Subcutaneous adipose tissue (tissue), 4 donors: ENCODE measurements around the gene TMCC3. TPM values are rescaled to one million over a fixed set of nuclear protein-coding genes. Genes with fewer than 3 reads are reported as not detected.

ENCODE experiments used
- CTCF ChIP-seq: fragments of 450-650 bp; IDR thresholded peaks from one replicate; pipeline ENCODE4 v1.5.1; 2016; ENCODE audit warnings: low read depth, mild to moderate bottlenecking, control low read depth, antibody characterized with exemption, moderate library complexity
- total RNA-seq, 4 donors: library from RNA; depleted of rRNA; stranded (reverse); fragments of >200 nt; gene quantifications; one replicate each; pipeline ENCODE4 v1.1.0, GENCODE V29; 2016

TMCC3 gene
- total RNA-seq, 4 donors from 2014 or later = 9.9 to 44.8 (median 17.2) TPM

GRCh38 chr12:94621662-94622359 is 28.5 kb downstream of the TMCC3 start:
- no peak for TF ChIP-seq CTCF

GRCh38 chr12:94620621-94621020 is 29.7 kb downstream of the TMCC3 start:
- TF ChIP-seq CTCF = no peak

GRCh38 chr12:94618995-94619695 is 31.2 kb downstream of the TMCC3 start:
- TF ChIP-seq CTCF = no peak

- TF ChIP-seq CTCF = no peak
Observed at GRCh38 chr12:94617101-94617500, 33.3 kb downstream of the TMCC3 start.

GRCh38 chr12:94616203-94616729 is 34.1 kb downstream of the TMCC3 start:
- no peak for TF ChIP-seq CTCF

GRCh38 chr12:94615260-94616181 is 34.8 kb downstream of the TMCC3 start:
- TF ChIP-seq CTCF = no peak
